ENCODE data around the gene VAMP5.
"Not testable (repeated sequence)": the region's sequence is repeated elsewhere in the genome, so short reads cannot be mapped to it uniquely, and the experiment has no call there.

The VAMP5 gene

GRCh38 chr2:85601771-85602475 is 17.7 kb downstream of the VAMP5 start:
- DNase-seq (ENCODE audit: low read depth) = no peak

- no peak for DNase-seq (ENCODE audit: low read depth)
Measured at GRCh38 chr2:85602476-85603234, 18.4 kb downstream of the VAMP5 start, which contains the start of gene TMEM150A. Gene TMEM150A, minus strand, starts transcription at chr2:85602698. Its CDS starts 750 bp downstream, at chr2:85601948.

- DNase-seq (ENCODE audit: low read depth) = not testable (repeated sequence)
Measured at GRCh38 chr2:85604133-85604444, 19.9 kb downstream of the VAMP5 start.

GRCh38 chr2:85604568-85605339 is 20.5 kb downstream of the VAMP5 start:
- DNase-seq (ENCODE audit: low read depth) = no peak

- no peak for DNase-seq (ENCODE audit: low read depth)
Measured at GRCh38 chr2:85605406-85606115, 21.3 kb downstream of the VAMP5 start.

- DNase-seq (ENCODE audit: low read depth) = no peak
Measured at GRCh38 chr2:85606116-85606455, 21.9 kb downstream of the VAMP5 start.

GRCh38 chr2:85607268-85608215 is 23.3 kb downstream of the VAMP5 start:
- DNase-seq (ENCODE audit: low read depth) = no peak

- no peak for DNase-seq (ENCODE audit: low read depth)
Measured at GRCh38 chr2:85611217-85611704, 27.0 kb downstream of the VAMP5 start.

GRCh38 chr2:85611705-85612587 is 27.7 kb downstream of the VAMP5 start, which contains the start of gene C2orf68:
Gene C2orf68, minus strand, starts transcription at chr2:85612066. Its CDS starts 82 bp downstream, at chr2:85611984.
- peak; percentile 79 for DNase-seq (ENCODE audit: low read depth)

GRCh38 chr2:85613717-85614515 is 29.7 kb downstream of the VAMP5 start:
- no peak for DNase-seq (ENCODE audit: low read depth)

GRCh38 chr2:85614757-85615156 is 30.5 kb downstream of the VAMP5 start:
- DNase-seq (ENCODE audit: low read depth) = not testable (repeated sequence)

- DNase-seq (ENCODE audit: low read depth) = no peak
Measured at GRCh38 chr2:85615413-85615728, 31.1 kb downstream of the VAMP5 start.

GRCh38 chr2:85617723-85618122 is 33.5 kb downstream of the VAMP5 start:
- not testable (repeated sequence) for DNase-seq (ENCODE audit: low read depth)

GRCh38 chr2:85619617-85620016 is 35.4 kb downstream of the VAMP5 start:
- no peak for DNase-seq (ENCODE audit: low read depth)

GRCh38 chr2:85621338-85621737 is 37.1 kb downstream of the VAMP5 start:
- DNase-seq (ENCODE audit: low read depth) = no peak

GRCh38 chr2:85623991-85624390 is 39.8 kb downstream of the VAMP5 start:
- no peak for DNase-seq (ENCODE audit: low read depth)

GRCh38 chr2:85628658-85629057 is 44.4 kb downstream of the VAMP5 start:
- DNase-seq (ENCODE audit: low read depth) = no peak

- no peak for DNase-seq (ENCODE audit: low read depth)
Measured at GRCh38 chr2:85631316-85631715, 47.1 kb downstream of the VAMP5 start.

GRCh38 chr2:85635011-85635410 is 50.8 kb downstream of the VAMP5 start:
- DNase-seq (ENCODE audit: low read depth) = no peak

All from CMK (cell line).